HG03565 (cell line): ENCODE results near the gene DIPK1B.

ENCODE experiments used
- ATAC-seq: cut with Tn5 transposase; IDR thresholded peaks from one replicate; pipeline ENCODE4 v1.9.1; 2021; ENCODE audit warnings: mild to moderate bottlenecking, moderate library complexity; ENCODE audit not compliant: unreplicated experiment

The DIPK1B gene

GRCh38 chr9:136711751-136712689 is at the start of gene DIPK1B:
TSS of gene DIPK1B (plus strand) at chr9:136712572. CDS start at chr9:136712666, 94 bp downstream.
- no peak for ATAC-seq

GRCh38 chr9:136662656-136663581 is 49.5 kb upstream of the DIPK1B start, which contains the start of gene EGFL7:
TSS of gene EGFL7 (plus strand) at chr9:136662916. CDS start at chr9:136668283, 5,367 bp downstream.
- ATAC-seq: no peak

GRCh38 chr9:136664000-136664915 is 48.1 kb upstream of the DIPK1B start:
- ATAC-seq: no peak

GRCh38 chr9:136665111-136665703 is 47.2 kb upstream of the DIPK1B start:
- no peak for ATAC-seq

GRCh38 chr9:136665704-136666371 is 46.5 kb upstream of the DIPK1B start:
- no peak for ATAC-seq

- no peak for ATAC-seq
Observed at GRCh38 chr9:136666372-136667213, 45.8 kb upstream of the DIPK1B start.

- ATAC-seq: no peak
Observed at GRCh38 chr9:136667214-136667939, 45.0 kb upstream of the DIPK1B start.

GRCh38 chr9:136667940-136668760 is 44.2 kb upstream of the DIPK1B start:
- ATAC-seq: no peak

GRCh38 chr9:136668983-136669790 is 43.2 kb upstream of the DIPK1B start:
- no peak for ATAC-seq

- ATAC-seq: no peak
Observed at GRCh38 chr9:136669791-136670464, 42.4 kb upstream of the DIPK1B start.

GRCh38 chr9:136670576-136671253 is 41.7 kb upstream of the DIPK1B start:
- ATAC-seq: no peak

GRCh38 chr9:136671254-136671614 is 41.1 kb upstream of the DIPK1B start:
- ATAC-seq: no peak

- no peak for ATAC-seq
Observed at GRCh38 chr9:136671646-136672430, 40.5 kb upstream of the DIPK1B start.

- no peak for ATAC-seq
Observed at GRCh38 chr9:136672431-136673087, 39.8 kb upstream of the DIPK1B start.
